A673 (cell line): Measurements from ENCODE around the gene CTNNA3. TPM values are rescaled to one million over a fixed set of nuclear protein-coding genes. Genes with fewer than 3 reads are reported as not detected.

ENCODE experiments used
- BruUV-seq: library from RNA; stranded (reverse); fragments of 400-500 nt; replicated peaks from 2 replicates; lab custom pipeline; 2021; lab: Mats Ljungman, UMichigan
- CTCF ChIA-PET: fragments of 300-600 bp; sonication (Branson Sonifier 250); formaldehyde crosslinking; loops from one replicate; lab custom pipeline; 2022; ENCODE audit warnings: antibody characterized with exemption; lab: Charles Lee
- POLR2A ChIA-PET: fragments of 300-600 bp; sonication (Branson Sonifier 250); formaldehyde crosslinking; loops from one replicate; lab custom pipeline; 2022; ENCODE audit warnings: antibody characterized with exemption; ENCODE audit not compliant: low non-redundant PET; lab: Charles Lee
- DNase-seq: peaks from one replicate; pipeline ENCODE4 v3.0.0-alpha.2; 2015; ENCODE audit warnings: low spot score
- H3K27ac ChIP-seq: fragments of 200-600 bp; sonication (generic); 2 replicates; pipeline ENCODE4 v1.5.1; 2016; ENCODE audit warnings: mixed run types, low read depth, mild to moderate bottlenecking, mixed read lengths, antibody characterized with exemption, low read length; ENCODE audit not compliant: poor library complexity, severe bottlenecking
- H3K27me3 ChIP-seq: fragments of 200-600 bp; sonication (generic); replicated peaks from 2 replicates; pipeline ENCODE4 v1.6.1; 2017; ENCODE audit warnings: mixed run types, low read depth, mild to moderate bottlenecking, mixed read lengths, antibody characterized with exemption, low read length; ENCODE audit not compliant: insufficient read depth, poor library complexity
- H3K36me3 ChIP-seq: fragments of 200-600 bp; sonication (generic); 2 replicates; pipeline ENCODE4 v1.6.1; 2016; ENCODE audit warnings: mixed run types, mild to moderate bottlenecking, mixed read lengths, antibody characterized with exemption, low read length; ENCODE audit not compliant: insufficient read depth, poor library complexity, severe bottlenecking
- H3K4me1 ChIP-seq: fragments of 200-600 bp; sonication (generic); 2 replicates; pipeline ENCODE4 v1.6.1; 2017; ENCODE audit warnings: mixed run types, mild to moderate bottlenecking, mixed read lengths, antibody characterized with exemption, low read length; ENCODE audit not compliant: insufficient read depth, poor library complexity, severe bottlenecking
- H3K4me3 ChIP-seq: fragments of 200-600 bp; sonication (generic); 2 replicates; pipeline ENCODE4 v1.5.1; 2016; ENCODE audit warnings: low read depth, mixed run types, mild to moderate bottlenecking, mixed read lengths, low read length; ENCODE audit not compliant: poor library complexity, severe bottlenecking
- H3K9me3 ChIP-seq: fragments of 200-600 bp; sonication (generic); 2 replicates; pipeline ENCODE4 v1.6.1; 2016; ENCODE audit warnings: mixed run types, low read depth, mild to moderate bottlenecking, mixed read lengths, antibody characterized with exemption, low read length; ENCODE audit not compliant: poor library complexity, severe bottlenecking
- CTCF ChIP-seq: fragments of 300-800, 200-600 bp; sonication (generic); conservative IDR thresholded peaks from 2 replicates; pipeline ENCODE4 v1.5.1; 2017; ENCODE audit warnings: low read depth, mild to moderate bottlenecking, antibody characterized with exemption, low read length, moderate library complexity, mixed read lengths
- EZH2 ChIP-seq: fragments of 200-600 bp; sonication (generic); IDR thresholded peaks from 2 replicates; pipeline ENCODE4 v1.6.1; 2017; ENCODE audit warnings: borderline replicate concordance, low read depth, mild to moderate bottlenecking, mixed read lengths, antibody characterized with exemption, low read length; ENCODE audit not compliant: poor library complexity, severe bottlenecking
- intact Hi-C: fragments of 100-400 bp; cut with micrococcal nuclease; formaldehyde crosslinking; loops from one replicate; pipeline ENCODE4 v1.10.0; 2022; ENCODE audit not compliant: unreplicated experiment
- total RNA-seq: library from RNA; stranded (reverse); gene quantifications from 2 replicates; pipeline ENCODE4 v1.2.3, GENCODE V29; 2021

The CTNNA3 gene
- total RNA-seq, 1 experiment from 2014 or later, result not detected

- TF ChIP-seq EZH2, result no peak
- TF ChIP-seq CTCF, result no peak
- Histone ChIP-seq H3K36me3 (no peaks in the 10 kb centered on the region), H3K4me3 (no peak overlapping the region), H3K4me1 (no peaks in the 10 kb centered on the region), H3K9me3 (no peaks in the 10 kb centered on the region), H3K27me3 (no peaks in the 10 kb centered on the region), H3K27ac (no peak overlapping the region)
- CTCF ChIA-PET, result no interaction called here
- intact Hi-C loops, result no loop called here
- POLR2A ChIA-PET, result no interaction called here
- no TSS peak for BruUV-seq
- no peak for DNase-seq
These were observed 495.0 kb downstream of the CTNNA3 start for GRCh38 chr10:67200913-67201564.

- TF ChIP-seq CTCF (no peak), EZH2 (no peak)
- no peaks in the 10 kb centered on the region for H3K27me3 ChIP-seq
- H3K36me3 ChIP-seq, result no peaks in the 10 kb centered on the region
- no TSS peak for BruUV-seq
- intact Hi-C loops, result no loop called here
- ChIA-PET POLR2A (no interaction called here), CTCF (no interaction called here)
- DNase-seq, result no peak
- H3K9me3 ChIP-seq, result no peaks in the 10 kb centered on the region
- no peak overlapping the region for H3K4me3 ChIP-seq
- no peaks in the 10 kb centered on the region for H3K4me1 ChIP-seq
- no peak overlapping the region for H3K27ac ChIP-seq
These were observed 520.6 kb downstream of the CTNNA3 start for GRCh38 chr10:67175354-67175753.

GRCh38 chr10:67173787-67174186, 522.2 kb downstream of the CTNNA3 start:
- CTCF ChIA-PET, result no interaction called here
- no peaks in the 10 kb centered on the region for H3K4me1 ChIP-seq
- BruUV-seq, result no TSS peak
- no peak for DNase-seq
- TF ChIP-seq EZH2 (no peak), CTCF (no peak)
- H3K27me3 ChIP-seq, result no peaks in the 10 kb centered on the region
- H3K9me3 ChIP-seq, result no peaks in the 10 kb centered on the region
- H3K36me3 ChIP-seq, result no peaks in the 10 kb centered on the region
- intact Hi-C loops, result no loop called here
- H3K4me3 ChIP-seq, result no peak overlapping the region
- no peak overlapping the region for H3K27ac ChIP-seq
- POLR2A ChIA-PET, result no interaction called here
